Stimulated activated CD4-positive, alpha-beta T cell treated with anti-CD3 and anti-CD28 coated beads, Interleukin-2, amount 100 ng/mL, for 24 hours (primary cell): ENCODE data around the gene ZNF334.

Source experiments
- DNase-seq, 2 donors: peaks; one replicate each; pipeline ENCODE4 v3.0.0-alpha.2; 2020

Gene ZNF334

DNA sequence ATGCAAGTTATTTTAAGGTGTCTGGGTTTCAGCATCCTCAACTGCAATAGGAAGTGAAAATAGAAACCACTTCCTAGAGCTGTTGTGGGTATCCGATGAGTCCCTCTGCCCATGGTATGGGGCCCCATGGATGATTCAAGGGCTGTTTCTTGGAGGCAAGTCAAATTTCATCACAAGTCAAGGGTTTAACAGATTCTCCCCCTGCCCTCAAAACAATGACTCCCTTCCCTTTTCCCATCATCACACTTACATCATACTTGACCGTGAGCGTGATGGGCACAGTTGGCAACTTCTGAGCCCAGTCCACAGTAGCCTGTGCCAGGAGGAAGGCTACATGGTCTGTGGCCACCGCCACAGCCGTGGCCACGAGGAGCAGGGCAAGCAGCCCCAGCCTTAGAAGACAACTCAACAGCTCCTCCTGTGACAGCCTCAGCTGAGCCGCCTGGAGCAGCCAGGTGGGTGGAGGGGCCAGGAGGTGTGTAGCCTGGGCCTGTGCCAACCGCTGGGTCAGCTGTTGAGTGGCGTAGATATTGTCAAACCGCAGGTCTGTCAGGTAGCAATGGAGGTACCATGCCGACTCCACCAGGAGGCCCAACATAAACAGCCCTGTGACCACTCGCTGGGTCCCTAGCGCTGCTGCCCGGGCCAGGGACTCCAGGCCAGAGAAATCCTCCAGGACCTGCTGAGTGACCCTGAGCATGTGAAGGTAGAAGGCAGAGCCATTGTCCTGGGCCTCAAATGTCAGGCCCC is 31.9 kb upstream of the ZNF334 start:
- peak; percentile 22 to 45 for DNase-seq

DNA sequence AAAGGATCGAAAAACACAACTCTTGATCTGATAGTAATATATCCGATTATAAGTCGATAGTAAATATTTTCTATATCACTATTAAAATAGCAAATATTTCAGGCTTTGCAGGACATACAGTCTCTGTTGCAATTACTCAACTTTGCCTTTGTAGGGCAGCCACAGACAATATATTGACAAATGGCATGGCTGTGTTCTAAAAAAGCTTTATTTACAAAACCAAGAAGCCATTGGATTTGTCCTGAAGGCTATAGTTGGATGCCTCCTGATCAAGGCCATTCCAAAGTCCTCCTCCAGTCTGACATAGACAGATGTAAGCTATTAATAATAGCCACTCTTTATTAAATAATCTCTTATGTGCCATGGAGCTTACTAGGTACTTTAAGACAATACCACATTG is 31.2 kb upstream of the ZNF334 start:
- DNase-seq, result no peak

DNA sequence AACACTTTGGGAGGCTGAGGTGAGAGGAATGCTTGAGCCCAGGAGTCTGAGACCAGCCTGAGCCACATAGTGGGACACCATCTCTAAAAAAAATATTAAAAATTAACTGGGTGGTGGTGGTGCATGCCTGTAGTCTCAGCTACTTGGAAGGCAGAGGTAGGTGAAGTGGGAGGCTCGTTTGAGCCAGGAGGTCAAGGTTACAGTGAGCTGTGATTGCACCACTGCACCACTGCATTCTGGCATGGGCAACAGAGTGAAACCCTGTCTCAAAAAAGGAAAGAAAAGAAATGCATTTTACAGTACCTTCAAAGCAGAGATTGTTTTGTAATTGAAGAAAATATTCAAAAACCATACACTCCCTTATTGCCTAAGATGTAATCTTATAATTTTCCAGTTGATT is 30.6 kb upstream of the ZNF334 start:
- DNase-seq, result no peak

DNA sequence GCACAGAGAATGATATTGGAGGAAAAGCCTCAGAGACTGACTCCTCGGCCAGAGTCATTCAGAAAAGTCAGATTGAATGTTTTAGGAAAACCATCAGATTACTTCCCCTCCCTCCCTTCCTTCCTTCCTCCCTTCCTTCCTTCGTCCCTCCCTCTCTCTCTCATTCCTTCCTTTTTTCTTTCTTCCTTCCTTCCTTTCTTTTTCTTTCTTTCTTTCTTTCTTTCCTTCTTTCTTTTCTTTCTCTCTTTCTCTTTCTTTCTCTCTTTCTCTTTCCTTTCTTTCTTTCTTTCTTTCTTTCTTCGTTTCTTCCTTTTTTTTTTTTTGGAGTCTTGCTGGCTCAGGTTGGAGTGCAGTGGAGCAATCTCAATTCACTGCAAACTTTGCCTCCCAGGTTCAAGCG is 29.7 kb upstream of the ZNF334 start:
- DNase-seq, result no peak

DNA sequence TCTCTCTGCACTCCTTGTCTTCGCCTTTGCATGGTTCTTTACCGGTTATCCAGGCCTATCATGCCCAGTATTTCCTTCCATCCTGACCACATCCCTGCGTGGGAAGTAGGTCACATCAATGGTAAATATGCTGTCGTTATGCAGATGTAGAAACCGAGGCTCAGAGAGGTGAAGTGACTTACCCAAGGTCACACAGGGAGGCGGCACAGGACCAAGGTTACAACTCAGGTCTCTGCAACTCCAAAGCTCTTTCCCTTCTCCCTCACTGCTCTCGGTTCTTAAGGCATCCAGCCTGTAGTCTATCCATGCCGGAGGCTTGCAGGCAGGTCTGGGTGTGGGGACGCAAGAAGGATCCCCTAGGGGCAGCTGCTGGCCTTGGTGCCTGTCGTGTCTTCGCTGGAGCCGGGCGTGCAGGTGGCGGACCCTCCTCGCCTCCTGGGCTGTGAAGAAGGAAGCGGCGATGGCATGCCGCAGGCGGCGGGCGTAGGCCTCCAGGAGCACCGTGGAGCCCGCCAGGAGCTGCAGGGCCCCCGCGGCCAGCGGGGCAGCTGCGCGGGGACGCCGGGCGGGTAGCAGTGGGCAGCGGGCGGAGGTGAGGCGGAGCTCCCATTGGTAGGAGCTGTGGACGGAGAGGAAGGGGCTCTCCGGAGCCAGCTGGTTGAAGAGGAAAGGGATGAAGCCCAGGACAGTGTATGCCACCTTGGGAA is 28.0 kb upstream of the ZNF334 start:
- DNase-seq, result no peak

DNA sequence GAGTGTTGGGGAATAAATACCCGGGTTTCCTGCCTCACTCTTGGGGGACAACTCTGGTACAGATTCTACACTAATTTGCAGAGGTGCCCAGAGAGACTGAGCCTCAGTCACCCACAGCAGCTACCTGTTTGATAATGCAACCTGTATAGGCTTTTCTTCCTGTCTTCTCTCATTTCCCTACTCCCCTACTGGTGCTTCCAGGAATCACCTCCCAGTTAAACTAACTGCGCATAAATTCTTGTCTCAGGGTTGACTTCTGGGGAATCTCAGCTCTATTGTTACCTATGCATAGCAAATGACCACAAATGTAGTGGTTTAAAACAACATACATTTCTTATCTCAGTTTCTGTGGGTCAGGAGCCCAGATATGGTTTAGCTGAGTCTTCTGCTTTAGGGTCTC is 25.8 kb upstream of the ZNF334 start:
- no peak for DNase-seq

DNA sequence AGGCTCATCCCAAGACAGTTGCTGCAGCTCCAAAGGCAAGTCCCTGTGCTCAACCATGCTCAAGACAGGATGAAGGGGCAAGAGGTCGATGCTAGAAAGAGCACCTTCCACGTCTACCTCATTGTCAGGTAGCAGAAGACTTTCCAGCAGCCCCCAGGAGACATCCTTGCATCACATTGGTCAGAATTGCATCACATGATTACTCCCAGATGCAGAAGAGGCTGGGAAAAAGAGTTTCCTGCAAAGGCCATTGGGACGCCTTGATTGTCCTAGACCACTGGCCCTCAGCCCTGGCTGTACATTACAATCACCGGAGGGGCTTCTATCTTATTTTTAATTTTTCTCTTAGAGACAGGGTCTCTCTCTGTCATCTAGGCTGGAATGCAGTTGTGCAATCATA is 17.3 kb upstream of the ZNF334 start:
- DNase-seq, result no peak

DNA sequence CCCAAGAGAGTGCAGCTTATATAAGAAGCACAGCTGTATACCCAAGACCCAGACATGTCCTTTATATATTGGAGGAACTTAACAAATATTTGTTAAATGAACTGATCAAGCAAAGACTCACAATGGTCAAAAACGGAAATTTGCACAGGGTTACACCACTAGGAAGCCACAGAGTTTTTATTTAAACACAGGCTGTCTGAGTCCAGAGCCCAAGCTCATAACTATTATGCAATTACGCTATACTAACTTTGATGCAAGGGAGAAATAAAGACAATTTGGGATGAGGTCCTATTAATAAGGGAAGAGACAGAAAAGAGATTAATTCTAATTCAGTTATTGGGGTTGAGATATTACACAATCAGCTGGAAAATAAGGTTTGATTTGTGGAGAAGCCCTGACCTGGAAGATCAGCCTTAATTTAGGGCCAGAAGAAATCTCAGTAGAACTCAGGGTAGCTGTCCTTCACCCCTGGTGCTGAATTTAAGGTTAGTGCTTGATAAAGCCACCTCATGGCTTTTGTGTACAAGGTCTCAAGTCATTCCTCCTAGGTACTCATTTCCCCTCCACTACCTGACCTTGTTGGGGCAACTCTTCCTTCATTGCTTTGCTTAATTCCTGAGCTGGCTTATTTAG is 10.5 kb upstream of the ZNF334 start:
- no peak for DNase-seq

DNA sequence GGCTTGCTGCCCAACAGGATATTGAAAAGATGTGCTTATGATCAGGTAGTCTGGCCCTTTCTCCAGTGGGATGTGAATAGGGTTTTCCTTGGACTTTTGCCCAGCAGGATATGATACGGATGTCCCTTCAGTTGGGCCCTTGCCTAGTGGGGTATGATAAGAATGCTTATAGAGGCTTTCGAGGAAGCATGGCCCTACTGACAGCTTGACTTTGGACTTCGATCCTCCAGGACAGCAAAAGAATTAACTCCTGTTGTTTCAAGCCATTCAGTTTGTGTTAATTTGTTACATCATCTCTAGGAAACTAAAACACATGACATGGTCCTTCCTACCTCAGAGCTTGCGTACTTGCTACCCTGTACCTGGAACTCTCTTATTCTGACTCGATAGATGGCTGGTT is 9.7 kb upstream of the ZNF334 start:
- DNase-seq, result no peak

DNA sequence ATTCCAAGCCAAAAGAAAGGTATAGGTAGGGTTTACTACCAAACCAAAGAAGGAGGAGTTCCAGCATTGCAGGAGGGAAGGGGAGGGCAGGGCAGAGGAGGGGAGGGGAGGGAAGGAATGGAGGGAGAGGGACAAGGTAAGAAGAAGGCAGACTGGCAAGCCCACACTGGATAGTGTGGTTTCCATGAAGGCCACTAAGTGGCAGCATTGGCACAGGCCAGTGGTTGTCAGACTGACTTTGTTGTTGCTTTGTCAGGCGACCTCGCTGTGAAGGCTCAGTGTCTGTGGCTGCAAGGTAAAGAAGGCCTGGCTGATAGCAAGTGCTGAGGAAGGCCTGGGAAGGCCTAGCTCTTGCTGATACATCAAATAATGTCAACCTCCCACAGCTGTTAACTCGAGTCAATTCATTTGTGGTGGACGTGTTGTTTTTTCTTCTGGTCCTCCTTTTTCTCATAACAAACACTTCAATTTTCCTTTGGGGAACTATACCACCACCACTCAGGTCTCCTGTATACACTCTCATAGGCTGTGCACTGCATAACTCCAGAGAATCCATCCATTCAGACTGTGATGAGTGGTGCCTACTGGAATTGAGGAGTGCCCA is 7.7 kb upstream of the ZNF334 start:
- DNase-seq, result peak; percentile 40 to 44

DNA sequence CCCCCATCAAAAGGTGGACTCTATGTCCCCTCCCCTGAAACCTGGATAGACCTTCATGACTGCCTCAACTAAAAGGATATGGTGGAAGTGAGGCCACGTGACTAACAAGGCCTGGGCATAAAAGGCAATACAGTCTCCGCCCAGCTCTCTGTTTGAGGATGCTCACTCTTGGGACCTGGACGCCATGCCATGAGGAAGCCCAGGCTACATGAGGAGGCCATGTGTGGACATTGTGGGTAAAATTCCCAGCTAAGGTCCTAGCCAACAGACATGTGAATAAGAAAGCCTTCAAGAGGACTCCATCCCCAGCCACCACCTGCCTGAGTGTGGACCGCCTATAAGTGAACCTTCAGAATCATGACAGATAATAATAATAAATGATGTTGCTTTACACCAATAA is 7.2 kb upstream of the ZNF334 start:
- no peak for DNase-seq

DNA sequence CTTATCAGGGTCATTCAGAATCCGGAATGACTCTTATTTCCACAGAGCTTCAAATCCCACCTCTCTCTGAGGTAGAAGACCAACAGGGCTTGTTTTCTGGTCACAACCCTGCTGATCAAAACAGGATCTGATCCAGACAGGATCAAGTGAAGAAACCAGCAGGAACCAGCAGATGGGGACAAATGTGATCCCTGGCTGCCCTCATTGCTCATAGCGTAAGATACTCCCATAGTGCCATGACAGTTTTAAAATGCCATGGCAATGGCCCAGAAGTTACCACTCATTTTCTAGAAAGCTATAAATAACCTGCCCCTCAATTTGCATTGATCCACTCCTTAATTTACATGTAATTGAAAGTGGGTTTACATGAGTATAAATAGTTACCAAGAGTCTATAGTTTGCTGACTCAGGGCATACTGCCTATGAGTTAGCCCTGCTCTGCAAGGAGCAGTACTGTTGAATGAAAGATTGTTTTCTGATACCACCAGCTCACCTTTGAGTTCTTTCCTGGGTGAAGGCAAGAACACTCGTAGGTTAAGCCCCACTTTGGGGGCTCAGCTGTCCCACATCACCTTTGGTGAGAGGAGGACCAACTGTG is 6.2 kb upstream of the ZNF334 start:
- DNase-seq, result no peak

DNA sequence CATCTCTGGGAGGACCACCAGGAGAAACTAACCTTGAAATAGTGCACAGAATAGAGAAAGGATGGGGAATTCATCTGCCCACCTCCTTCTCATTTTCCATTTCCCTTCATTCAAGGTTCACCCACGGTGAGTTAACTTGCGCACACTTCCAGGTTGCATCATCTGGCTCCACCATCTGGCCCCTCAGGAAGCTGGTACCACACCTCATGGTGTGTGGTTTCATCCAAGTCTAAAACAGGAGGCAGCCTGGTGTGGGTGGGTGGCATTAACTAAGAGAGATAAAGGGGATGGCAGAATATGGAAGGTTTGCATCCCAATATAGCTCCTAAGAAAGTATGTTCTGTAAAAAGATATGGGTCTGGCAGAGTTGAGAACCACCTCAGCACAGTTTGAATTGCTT is 3.8 kb downstream of the ZNF334 start:
- no peak for DNase-seq

DNA sequence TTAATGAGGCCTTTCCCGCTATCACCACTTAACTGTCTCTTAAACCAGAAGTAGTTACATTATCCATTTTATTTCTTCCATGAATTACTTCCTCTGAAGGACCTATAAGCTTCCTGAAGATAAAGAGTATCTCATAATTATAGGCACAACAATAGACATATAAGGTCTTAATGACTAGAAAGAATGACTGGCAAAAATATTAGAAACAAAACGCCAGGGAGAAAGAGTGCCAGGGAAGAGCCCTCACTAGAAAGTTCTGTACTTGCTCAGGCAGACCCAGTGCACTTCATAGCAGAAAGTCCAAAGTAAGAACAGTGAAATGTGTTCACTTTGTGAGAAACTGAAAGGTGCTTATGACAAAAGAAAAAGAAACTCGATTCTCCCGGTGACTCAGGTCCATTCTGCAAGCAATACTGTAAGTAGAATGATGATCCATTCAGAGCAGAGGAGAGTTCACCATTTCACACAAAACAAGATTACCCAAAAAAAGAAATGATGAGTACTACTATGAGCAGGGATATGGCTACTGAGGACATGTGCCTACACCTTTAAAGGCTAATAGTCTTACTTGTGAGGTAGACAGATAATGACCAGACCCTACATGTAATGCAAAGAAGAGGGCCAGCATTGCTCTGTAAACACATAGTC is 5.5 kb downstream of the ZNF334 start:
- no peak for DNase-seq

DNA sequence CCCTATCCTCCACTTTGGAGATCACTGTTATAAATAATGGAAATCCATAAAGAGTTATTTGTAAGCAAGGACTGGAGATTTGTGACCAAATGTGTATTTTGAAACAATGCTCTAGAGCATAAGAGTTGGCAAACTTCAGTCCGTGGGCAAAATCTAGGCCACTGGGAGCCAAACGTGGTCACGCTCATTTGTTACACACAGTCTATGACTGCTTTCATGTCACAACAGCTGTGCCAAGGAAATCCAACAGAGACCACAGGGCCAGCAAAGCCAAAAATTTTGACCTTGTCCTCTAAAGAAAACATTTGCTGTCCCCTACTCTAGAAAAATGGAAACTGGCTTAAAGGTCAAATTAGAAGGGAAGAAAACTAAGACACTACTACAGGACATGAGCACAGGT is 7.9 kb downstream of the ZNF334 start:
- no peak for DNase-seq

DNA sequence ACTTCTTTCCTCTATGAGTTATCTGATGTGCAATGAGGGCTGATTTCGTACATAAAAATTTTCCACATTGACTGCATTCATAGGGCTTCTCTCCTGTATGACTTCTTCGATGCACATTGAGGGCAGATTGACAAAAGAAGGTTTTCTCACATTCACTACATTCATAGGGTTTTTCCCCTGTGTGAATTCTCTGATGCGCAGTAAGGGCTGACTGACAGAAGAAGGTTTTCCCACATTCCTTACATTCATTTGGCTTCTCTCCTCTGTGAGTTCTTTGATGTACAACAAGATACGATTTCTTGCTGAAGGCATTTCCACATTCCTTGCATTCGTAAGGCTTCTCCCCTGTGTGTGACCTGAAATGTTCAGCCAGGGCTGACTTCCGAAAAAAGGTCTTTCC is 11.4 kb downstream of the ZNF334 start:
- no peak for DNase-seq

DNA sequence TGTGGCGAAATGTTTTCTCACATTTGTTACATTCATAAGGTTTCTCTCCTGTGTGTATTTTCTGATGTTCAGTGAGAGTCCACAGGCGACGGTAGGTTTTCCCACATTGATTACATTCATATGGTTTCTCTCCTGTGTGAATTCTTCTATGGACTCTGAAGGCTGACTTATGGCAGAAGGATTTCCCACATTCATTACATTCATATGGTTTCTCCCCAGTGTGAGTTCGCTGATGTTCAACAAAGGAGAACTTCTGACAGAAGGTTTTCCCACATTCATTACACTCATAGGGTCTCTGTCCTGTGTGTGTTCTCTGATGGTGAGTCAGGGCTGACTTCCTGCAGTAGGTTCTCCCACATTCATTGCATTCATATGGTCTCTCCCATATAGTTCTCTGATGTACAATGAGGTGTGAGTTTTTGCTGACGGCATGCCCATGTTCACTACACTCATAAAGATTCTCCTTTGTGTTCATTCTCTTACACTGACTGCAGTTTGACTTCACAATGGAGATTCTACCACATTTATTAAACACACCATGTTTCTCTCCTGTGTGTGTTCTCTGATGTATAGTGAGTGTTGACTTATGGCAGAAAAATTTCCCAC is 11.9 kb downstream of the ZNF334 start:
- no peak for DNase-seq

DNA sequence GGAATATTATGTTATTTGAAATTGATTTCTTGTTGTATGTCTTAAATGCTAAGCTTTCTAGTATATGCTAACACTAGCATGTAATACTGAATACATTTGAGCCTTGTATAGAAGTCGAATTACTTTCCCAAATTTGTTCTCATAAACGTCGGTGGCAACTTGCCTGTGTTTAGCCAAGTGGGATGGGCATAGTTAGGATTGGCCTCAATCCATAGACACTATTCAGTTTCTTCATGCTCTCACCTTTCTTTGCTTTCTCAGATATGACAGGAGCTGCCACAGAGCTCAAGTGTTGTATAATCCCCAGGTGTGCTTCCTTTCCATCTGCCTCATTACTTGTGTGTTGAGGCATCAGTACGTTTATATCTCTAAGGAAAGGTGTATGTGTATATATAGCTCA is 19.3 kb downstream of the ZNF334 start:
- no peak for DNase-seq

DNA sequence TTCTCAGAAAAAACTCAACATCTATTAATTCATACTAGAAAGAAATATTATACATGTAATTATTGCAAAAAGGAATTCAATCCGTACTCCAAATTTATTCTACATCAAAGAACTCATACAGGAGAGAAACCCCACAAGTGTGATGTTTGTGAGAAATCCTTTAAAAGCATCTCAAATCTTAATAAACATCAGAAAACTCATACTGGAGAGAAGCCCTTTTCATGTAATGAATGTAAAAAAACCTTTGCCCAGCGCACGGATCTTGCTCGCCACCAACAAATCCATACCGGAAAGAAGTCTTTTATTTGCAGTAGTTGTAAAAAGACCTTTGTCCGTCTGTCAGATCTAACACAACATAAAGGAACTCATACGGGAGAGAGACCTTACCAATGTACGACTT is 22.0 kb downstream of the ZNF334 start:
- no peak for DNase-seq

DNA sequence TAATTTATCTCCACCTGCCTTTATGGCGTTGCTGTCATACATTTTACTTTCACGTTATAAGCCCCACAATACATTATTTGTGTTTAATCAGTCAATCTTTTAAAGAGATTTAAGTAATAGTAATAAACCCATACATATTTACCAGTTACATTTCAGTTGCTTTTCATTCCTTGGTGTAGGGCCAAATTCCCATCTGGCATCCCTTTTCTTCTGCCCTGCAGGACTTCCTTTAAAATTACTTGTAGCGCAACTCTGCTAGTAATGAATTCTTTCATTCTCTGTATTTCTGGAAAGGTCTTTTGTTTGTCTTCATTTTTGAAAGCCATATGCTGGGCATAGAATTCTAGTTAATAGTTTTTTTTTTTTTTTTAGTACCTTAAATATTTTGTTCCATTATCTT is 24.9 kb downstream of the ZNF334 start:
- DNase-seq, result no peak

DNA sequence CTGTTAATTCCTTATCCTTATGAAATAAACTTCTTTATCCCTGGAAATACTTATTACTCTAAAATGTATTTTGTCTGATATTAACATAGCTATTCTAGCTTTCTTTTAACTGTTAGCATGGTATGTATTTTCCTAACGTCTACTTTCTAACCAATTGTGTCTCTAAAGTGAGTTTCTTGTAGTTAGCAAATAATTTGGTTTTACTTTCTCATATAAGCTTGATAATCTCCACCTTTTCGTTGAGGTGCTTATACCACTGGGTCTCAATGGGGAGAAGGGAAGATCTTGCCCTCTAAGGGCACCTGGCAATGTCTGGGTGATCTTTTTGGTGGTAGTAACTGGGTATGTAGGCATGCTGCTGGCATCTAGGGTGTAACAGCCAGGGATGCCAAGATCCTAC is 25.7 kb downstream of the ZNF334 start:
- no peak for DNase-seq

DNA sequence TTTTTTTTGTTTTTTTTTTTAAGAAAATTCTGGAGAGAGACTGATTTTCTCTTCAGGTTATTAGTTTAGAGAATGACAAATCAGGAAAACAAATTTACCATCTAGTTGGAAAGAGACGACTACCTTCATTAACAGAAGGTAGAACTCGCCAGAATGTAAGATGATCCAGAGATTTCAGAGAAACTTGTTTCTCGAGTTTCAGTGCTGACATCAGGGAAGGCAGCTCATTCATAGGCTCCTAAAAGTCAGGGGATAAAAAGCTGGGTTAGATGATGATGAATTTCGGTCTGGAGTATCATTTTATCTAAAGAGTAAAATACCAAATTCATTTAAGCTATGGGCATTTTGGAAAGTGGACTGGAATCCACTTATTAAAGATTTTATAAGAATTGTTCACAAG is 27.9 kb downstream of the ZNF334 start:
- no peak for DNase-seq

DNA sequence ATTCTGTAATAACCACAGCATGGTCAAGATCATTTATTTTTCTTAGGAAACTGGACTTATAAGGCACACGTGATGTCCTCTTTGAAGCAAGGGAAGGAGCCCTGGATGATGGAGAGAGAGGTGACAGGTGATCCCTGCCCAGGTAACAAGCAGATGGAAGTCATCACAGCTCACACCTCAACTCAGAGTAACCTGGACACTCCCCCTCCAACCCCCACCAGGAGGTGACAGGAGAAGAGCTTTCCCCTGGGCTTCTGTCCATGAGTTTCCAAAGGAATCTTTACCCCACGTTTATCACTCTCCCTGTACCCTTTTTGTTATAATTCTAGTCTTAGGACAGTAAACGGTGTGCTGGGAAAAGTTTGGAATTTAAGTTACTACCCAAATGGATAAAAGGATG is 28.4 kb downstream of the ZNF334 start:
- no peak for DNase-seq
